SK-N-SH (cell line): ENCODE results near the gene PRR36. TPM values are rescaled to one million over a fixed set of nuclear protein-coding genes. Genes with fewer than 3 reads are reported as not detected.
A peak's percentile ranks its signal among the peaks of the same experiment; 100 is the strongest.

ENCODE experiments used
- CTCF ChIA-PET: fragments of 300-600, 350-600 bp; formaldehyde crosslinking; extraction: SDS; loops from one replicate; lab custom pipeline; 2021; lab: Yijun Ruan, JAX
- POLR2A ChIA-PET: fragments of 350-600 bp; sonication (Branson Sonifier 250); formaldehyde crosslinking; extraction: SDS; loops from one replicate; lab custom pipeline; 2020; ENCODE audit warnings: antibody characterized with exemption, inconsistent platforms; lab: Yijun Ruan, JAX
- DNase-seq: peaks from one replicate; pipeline ENCODE4 v3.0.0; 2012
- H2AFZ ChIP-seq: fragments of 200-600 bp; sonication (generic); 2 replicates; pipeline ENCODE4 v1.8.1; 2016; ENCODE audit warnings: antibody characterized with exemption, mild to moderate bottlenecking, low read depth
- H3F3A ChIP-seq: fragments of 200-600 bp; sonication (generic); replicated peaks from 2 replicates; pipeline ENCODE3; 2016; ENCODE audit warnings: antibody characterized with exemption, mild to moderate bottlenecking; ENCODE audit not compliant: insufficient read depth
- H3K27ac ChIP-seq, 2 experiments: fragments of 200-500 bp in 1 of 2; fragments of 200-600 bp in 1 of 2; sonication (Bioruptor generic) in 1 of 2; sonication (generic), shearing (Covaris generic) in 1 of 2; 2 replicates each; pipeline versions ENCODE4 v1.5.1 to v1.6.1; 2014 to 2016; ENCODE audit warnings: low read depth in 2 of 2, inconsistent platforms in 1 of 2, low read length in 1 of 2, mild to moderate bottlenecking in 1 of 2, mixed read lengths in 1 of 2
- H3K27me3 ChIP-seq: fragments of 200-600 bp; sonication (generic), shearing (Covaris generic); 2 replicates; pipeline ENCODE4 v1.6.1; 2016; ENCODE audit warnings: mixed run types; ENCODE audit not compliant: insufficient read depth
- H3K36me3 ChIP-seq, 2 experiments: fragments of 200-500 bp in 1 of 2; fragments of 200-600 bp in 1 of 2; sonication (Bioruptor generic) in 1 of 2; sonication (generic) in 1 of 2; replicated peaks in 1 of 2; 2 replicates each; pipeline versions ENCODE3 to v1.5.1; 2014 to 2016; ENCODE audit warnings: low read length in 1 of 2, mild to moderate bottlenecking in 1 of 2; ENCODE audit not compliant: insufficient read depth in 2 of 2, control insufficient read depth in 1 of 2
- H3K4me1 ChIP-seq, 2 experiments: fragments of 200-500 bp in 1 of 2; fragments of 200-600 bp in 1 of 2; sonication (Bioruptor generic) in 1 of 2; sonication (generic), shearing (Covaris generic) in 1 of 2; 2 replicates each; pipeline versions ENCODE4 v1.5.1 to v1.6.1; 2014 to 2016; ENCODE audit warnings: low read depth in 1 of 2, low read length in 1 of 2, mixed run types in 1 of 2; ENCODE audit not compliant: insufficient read depth in 2 of 2, control insufficient read depth in 1 of 2
- H3K4me2 ChIP-seq: fragments of 200-600 bp; sonication (generic), shearing (Covaris generic); 2 replicates; pipeline ENCODE4 v1.6.1; 2017; ENCODE audit warnings: mixed run types
- H3K4me3 ChIP-seq, 2 experiments: fragments of 200-500 bp in 1 of 2; fragments of 200-600 bp in 1 of 2; sonication (Bioruptor generic) in 1 of 2; sonication (generic), shearing (Covaris generic) in 1 of 2; 2 replicates each; pipeline versions ENCODE4 v1.5.1 to v1.8.1; 2014 to 2016; ENCODE audit warnings: low read depth in 2 of 2, inconsistent platforms in 1 of 2, low read length in 1 of 2, mild to moderate bottlenecking in 1 of 2, mixed read lengths in 1 of 2, moderate library complexity in 1 of 2
- H3K79me2 ChIP-seq: fragments of 200-600 bp; sonication (generic); 2 replicates; pipeline ENCODE4 v1.8.1; 2017; ENCODE audit warnings: mild to moderate bottlenecking; ENCODE audit not compliant: insufficient read depth
- H3K9ac ChIP-seq: fragments of 200-600 bp; sonication (generic); 2 replicates; pipeline ENCODE4 v1.6.1; 2017; ENCODE audit warnings: mixed run types
- H3K9me2 ChIP-seq: fragments of 200-600 bp; sonication (generic); 2 replicates; pipeline ENCODE4 v1.6.1; 2017; ENCODE audit warnings: mixed run types
- H3K9me3 ChIP-seq: fragments of 200-600 bp; sonication (generic); 2 replicates; pipeline ENCODE4 v1.6.1; 2017; ENCODE audit warnings: mixed run types, mild to moderate bottlenecking, moderate library complexity
- H4K20me1 ChIP-seq: fragments of 200-600 bp; sonication (generic); 2 replicates; pipeline ENCODE4 v1.6.1; 2017; ENCODE audit warnings: mild to moderate bottlenecking, mixed run types; ENCODE audit not compliant: insufficient read depth
- CHD2 ChIP-seq: fragments of 150-350 bp; IDR thresholded peaks from 2 replicates; pipeline ENCODE4 v1.6.1; 2018; ENCODE audit warnings: low read length; ENCODE audit not compliant: partially characterized antibody
- EZH2phosphoT487 ChIP-seq: fragments of 200-600 bp; sonication (generic); IDR thresholded peaks from 2 replicates; pipeline ENCODE4 v1.6.1; 2017; ENCODE audit warnings: low read depth, mixed run types, mild to moderate bottlenecking, antibody characterized with exemption, moderate library complexity, borderline replicate concordance
- FOSL2 ChIP-seq: IDR thresholded peaks from 2 replicates; pipeline ENCODE4 v1.4.0; 2012; ENCODE audit warnings: low read depth, mild to moderate bottlenecking, moderate library complexity, borderline replicate concordance
- FOXM1 ChIP-seq: IDR thresholded peaks from 2 replicates; pipeline ENCODE4 v1.4.0; 2012; ENCODE audit warnings: low read depth, mild to moderate bottlenecking
- NRF1 ChIP-seq: IDR thresholded peaks from 2 replicates; pipeline ENCODE4 v1.6.1; 2012; ENCODE audit warnings: low read depth, mild to moderate bottlenecking, low read length
- RCOR1 ChIP-seq: fragments of 150-350 bp; IDR thresholded peaks from 2 replicates; pipeline ENCODE4 v1.6.1; 2017; ENCODE audit warnings: antibody characterized with exemption, low read length
- RXRA ChIP-seq: IDR thresholded peaks from 2 replicates; pipeline ENCODE4 v1.4.0; 2012; ENCODE audit warnings: low read depth, mild to moderate bottlenecking, borderline replicate concordance
- SIN3A ChIP-seq: IDR thresholded peaks from 2 replicates; pipeline ENCODE4 v1.6.1; 2012; ENCODE audit warnings: low read depth, mild to moderate bottlenecking, low read length, moderate library complexity, borderline replicate concordance
- SMC3 ChIP-seq: IDR thresholded peaks from 2 replicates; pipeline ENCODE4 v1.6.1; 2012; ENCODE audit warnings: low read depth, low read length, improper control_type of control experiment
- TAF1 ChIP-seq: IDR thresholded peaks from 2 replicates; pipeline ENCODE4 v1.6.1; 2012; ENCODE audit warnings: low read depth, mild to moderate bottlenecking, low read length, moderate library complexity, borderline replicate concordance
- USF2 ChIP-seq: fragments of 150-350 bp; IDR thresholded peaks from 2 replicates; pipeline ENCODE4 v1.6.1; 2017; ENCODE audit warnings: antibody characterized with exemption, low read length, low read depth, borderline replicate concordance
- YY1 ChIP-seq: IDR thresholded peaks from 2 replicates; pipeline ENCODE4 v1.4.0; 2012; ENCODE audit warnings: low read depth, mild to moderate bottlenecking
- WGBS: methylation state at CpG from one replicate; pipeline ENCODE4 v1.1.6; 2017; ENCODE audit warnings: low lambda C conversion rate; 5-methylcytosine and 5-hydroxymethylcytosine counted together
- polyA plus RNA-seq, 3 experiments: library from polyadenylated mRNA; depleted of rRNA; stranded (reverse); fragments of >200 nt; gene quantifications; 2 replicates each; pipeline ENCODE4 v1.2.3, GENCODE V29; 2012
- TF ChIP-seq, protein P1 (sequence below): IDR thresholded peaks from 2 replicates; pipeline ENCODE4 v1.4.0; 2012; ENCODE audit warnings: low read depth
- TF ChIP-seq, protein P2 (sequence below): fragments of 200-600 bp; sonication (generic); IDR thresholded peaks from 2 replicates; pipeline ENCODE4 v1.6.1; 2017; ENCODE audit warnings: antibody characterized with exemption, mild to moderate bottlenecking, moderate library complexity

The PRR36 gene
- polyA plus RNA-seq, 1 of the 3 experiments (the other 2 are of a cell fraction), result 0.18 TPM

DNA sequence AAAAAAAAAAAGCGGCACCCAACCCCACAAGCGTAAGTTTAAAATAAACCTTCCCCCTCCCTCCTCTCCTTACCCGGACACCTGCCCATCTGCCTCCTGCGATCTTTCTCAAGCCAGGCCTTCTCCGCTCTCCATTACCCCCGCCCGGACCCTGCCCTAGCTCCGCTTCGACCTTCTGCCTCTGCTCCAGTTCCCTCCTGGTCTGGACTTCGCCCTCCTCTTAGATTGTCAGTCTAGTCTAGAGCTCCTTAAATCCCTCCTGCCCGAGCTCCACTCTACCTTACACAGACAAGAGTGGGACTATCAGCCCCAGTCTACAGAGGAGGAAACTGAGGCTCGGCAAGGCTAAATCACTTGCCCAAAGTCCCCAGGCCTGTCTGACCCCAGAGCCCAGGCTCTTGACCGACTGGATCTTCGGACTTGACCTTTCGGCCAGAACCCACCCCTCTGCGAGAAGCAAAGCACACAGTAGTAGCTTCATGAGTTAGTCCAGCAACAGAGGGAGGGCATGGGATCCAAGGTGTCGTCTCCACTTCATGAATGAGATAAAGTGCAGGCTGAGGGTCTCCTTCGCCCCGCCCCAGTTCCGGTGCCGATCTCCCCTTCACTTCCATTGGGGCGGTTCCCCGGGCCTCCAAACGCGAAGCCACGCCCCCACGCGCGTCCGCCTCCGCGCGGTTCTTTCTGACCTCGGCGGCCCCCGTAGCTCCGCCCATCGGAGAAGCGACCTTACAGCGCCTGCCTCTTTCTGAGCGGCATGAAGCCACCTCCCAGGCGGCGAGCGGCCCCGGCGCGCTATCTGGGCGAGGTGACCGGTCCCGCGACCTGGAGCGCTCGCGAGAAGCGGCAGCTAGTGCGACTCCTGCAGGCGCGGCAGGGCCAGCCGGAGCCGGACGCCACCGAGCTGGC is 45.7 kb upstream of the PRR36 start, which contains the start of gene SNAPC2 (continued):
- no peak for TF ChIP-seq NRF1
- peak; percentile 76; the same call in 1 of the 2 replicates for TF ChIP-seq SIN3A
- peak; percentile 59 for TF ChIP-seq CHD2
- no peak for TF ChIP-seq EZH2phosphoT487
- no peak for TF ChIP-seq FOSL2
- TF ChIP-seq USF2, result no peak
- TF ChIP-seq SMC3, result no peak
- TF ChIP-seq, protein P1, sequence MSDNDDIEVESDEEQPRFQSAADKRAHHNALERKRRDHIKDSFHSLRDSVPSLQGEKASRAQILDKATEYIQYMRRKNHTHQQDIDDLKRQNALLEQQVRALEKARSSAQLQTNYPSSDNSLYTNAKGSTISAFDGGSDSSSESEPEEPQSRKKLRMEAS, result peak; percentile 50; the same call in 1 of the 2 replicates
- TF ChIP-seq, protein P2, sequence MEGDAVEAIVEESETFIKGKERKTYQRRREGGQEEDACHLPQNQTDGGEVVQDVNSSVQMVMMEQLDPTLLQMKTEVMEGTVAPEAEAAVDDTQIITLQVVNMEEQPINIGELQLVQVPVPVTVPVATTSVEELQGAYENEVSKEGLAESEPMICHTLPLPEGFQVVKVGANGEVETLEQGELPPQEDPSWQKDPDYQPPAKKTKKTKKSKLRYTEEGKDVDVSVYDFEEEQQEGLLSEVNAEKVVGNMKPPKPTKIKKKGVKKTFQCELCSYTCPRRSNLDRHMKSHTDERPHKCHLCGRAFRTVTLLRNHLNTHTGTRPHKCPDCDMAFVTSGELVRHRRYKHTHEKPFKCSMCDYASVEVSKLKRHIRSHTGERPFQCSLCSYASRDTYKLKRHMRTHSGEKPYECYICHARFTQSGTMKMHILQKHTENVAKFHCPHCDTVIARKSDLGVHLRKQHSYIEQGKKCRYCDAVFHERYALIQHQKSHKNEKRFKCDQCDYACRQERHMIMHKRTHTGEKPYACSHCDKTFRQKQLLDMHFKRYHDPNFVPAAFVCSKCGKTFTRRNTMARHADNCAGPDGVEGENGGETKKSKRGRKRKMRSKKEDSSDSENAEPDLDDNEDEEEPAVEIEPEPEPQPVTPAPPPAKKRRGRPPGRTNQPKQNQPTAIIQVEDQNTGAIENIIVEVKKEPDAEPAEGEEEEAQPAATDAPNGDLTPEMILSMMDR, result no peak

DNA sequence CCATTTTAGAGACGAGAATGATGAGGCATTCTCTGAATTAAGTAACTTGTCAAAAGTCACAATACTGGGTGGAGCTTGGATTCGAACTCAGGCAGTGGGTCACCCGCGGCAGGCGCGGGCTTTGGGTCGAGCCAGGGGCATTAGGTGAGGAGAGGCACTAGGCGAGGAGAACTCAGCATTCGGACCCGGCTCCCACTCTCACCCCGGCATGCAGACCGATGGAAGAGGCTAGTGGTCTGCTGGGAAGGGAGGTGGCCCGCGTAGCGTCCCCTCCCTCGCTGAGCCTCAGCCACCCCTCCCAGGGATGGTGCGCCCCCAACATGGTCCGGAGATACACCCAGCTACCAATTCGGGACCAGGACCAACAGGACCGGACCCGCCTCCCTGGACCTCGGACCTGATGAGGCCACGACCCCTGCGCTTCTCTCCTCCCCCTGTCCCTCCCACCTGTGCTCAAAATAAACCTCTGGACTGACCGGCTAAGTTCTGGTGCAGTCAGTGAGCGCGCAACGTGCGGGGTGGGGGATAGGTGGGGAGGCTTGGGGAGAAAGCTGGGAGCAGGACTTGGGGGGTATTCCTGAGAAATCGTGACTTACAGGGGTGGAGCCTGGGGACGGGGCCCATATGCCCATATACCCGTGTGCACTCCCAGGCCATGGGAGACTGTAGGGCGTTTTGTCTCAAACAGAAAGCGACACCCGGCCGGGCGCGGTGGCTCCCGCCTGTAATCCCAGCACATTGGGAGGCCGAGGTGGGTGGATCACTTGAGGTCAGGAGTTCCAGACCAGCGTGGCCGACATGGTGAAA is 44.6 kb upstream of the PRR36 start:
- Histone ChIP-seq H3K4me3 (no peak overlapping the region), H3K9ac (no peak overlapping the region), H3F3A (peaks cover 5% of the 10 kb centered on the region), H3K27ac (no peak overlapping the region)
- TF ChIP-seq YY1, result no peak
- no peak for TF ChIP-seq EZH2phosphoT487
- TF ChIP-seq RCOR1, result no peak
- no peak for TF ChIP-seq TAF1
- TF ChIP-seq RXRA, result no peak
- no peak for TF ChIP-seq FOXM1
- TF ChIP-seq, all 33 proteins: peak for 0
- 92% methylated on average over 29 of the region's 42 CpGs for WGBS
- ChIA-PET POLR2A (interaction anchor here (2.4 kb wide), 1 partner anchor 57 kb away, joined by 8 read pairs; no protein-coding TSS in a partner anchor), CTCF (interaction anchor here (1.2 to 5.0 kb wide), 13 partner anchors 8 to 350 kb away, joined by 3 to 36 read pairs (median 7); partner anchors contain the start of genes CTXN1, MAP2K7, TIMM44 and TRAPPC5)
- DNase-seq, result no peak
- H3K36me3 ChIP-seq, result peaks cover 0 to 20% of the 10 kb centered on the region in 2 experiments
- H3K9me3 ChIP-seq, result no peaks in the 10 kb centered on the region
- peaks cover 23% of the 10 kb centered on the region for H4K20me1 ChIP-seq
- no peak overlapping the region for H2AFZ ChIP-seq
- peaks cover 10 to 31% of the 10 kb centered on the region in 2 experiments; a peak in 2 of 4 replicates for H3K4me1 ChIP-seq
- peaks cover 7% of the 10 kb centered on the region; the same call in 1 of the 2 replicates for H3K27me3 ChIP-seq
- peaks cover 16% of the 10 kb centered on the region; the same call in 1 of the 2 replicates for H3K79me2 ChIP-seq
- H3K9me2 ChIP-seq, result no peaks in the 10 kb centered on the region
- H3K4me2 ChIP-seq, result peak overlapping the region; percentile 94
